Measurements from ENCODE around the gene DNAH5. TPM values are rescaled to one million over a fixed set of nuclear protein-coding genes. Genes with fewer than 3 reads are reported as not detected.

Gene DNAH5
- total and polyA plus RNA-seq, 8 donors: 0.50 to 12.5 (median 1.1) TPM; not detected in 1

GRCh38 chr5:13704396-13704795 is 240.1 kb downstream of the DNAH5 start:
- 39 to 51% (median 45%) methylated on average over 4 of the region's 4 CpGs for WGBS, 5 donors
- no peaks in the 10 kb centered on the region for H3K4me1 ChIP-seq
- no peak for TF ChIP-seq POLR2AphosphoS5 (IDR thresholded peaks at IDR 0.05)
- no peak for TF ChIP-seq CTCF (IDR thresholded peaks at IDR 0.05)
- TF ChIP-seq EP300 (IDR thresholded peaks at IDR 0.05): no peak
- no peak for TF ChIP-seq POLR2A (IDR thresholded peaks at IDR 0.05)
- no peaks in the 10 kb centered on the region for H3K27me3 ChIP-seq
- H3K4me3 ChIP-seq: no peak overlapping the region
- no peak overlapping the region for H3K27ac ChIP-seq
- DNase-seq: no peak
- H3K36me3 ChIP-seq: no peaks in the 10 kb centered on the region
- H3K9me3 ChIP-seq: peaks cover 0 to 7% (median 0%) of the 10 kb centered on the region in 4 donors
- intact Hi-C loops (cut with DNase I; ENCODE audit: low total_unique reads): no loop called here

- TF ChIP-seq POLR2AphosphoS5 (IDR thresholded peaks at IDR 0.05) (no peak), CTCF (IDR thresholded peaks at IDR 0.05) (no peak), EP300 (IDR thresholded peaks at IDR 0.05) (no peak), POLR2A (IDR thresholded peaks at IDR 0.05) (no peak)
- no peak overlapping the region for H3K27ac ChIP-seq
- WGBS, 5 donors: 48 to 73% (median 66%) methylated on average over 6 of the region's 6 CpGs
- intact Hi-C loops (cut with DNase I; ENCODE audit: low total_unique reads): no loop called here
- no peaks in the 10 kb centered on the region for H3K36me3 ChIP-seq
- peaks cover 0 to 9% (median 3%) of the 10 kb centered on the region in 4 donors for H3K9me3 ChIP-seq
- H3K4me1 ChIP-seq: no peaks in the 10 kb centered on the region
- no peak for DNase-seq
- H3K27me3 ChIP-seq: no peaks in the 10 kb centered on the region
- no peak overlapping the region for H3K4me3 ChIP-seq
Observed at GRCh38 chr5:13700626-13701025, 243.9 kb downstream of the DNAH5 start.

- WGBS, 5 donors: 66 to 75% (median 72%) methylated on average over 3 of the region's 3 CpGs
- no peaks in the 10 kb centered on the region for H3K27me3 ChIP-seq
- H3K4me3 ChIP-seq: no peak overlapping the region
- peaks cover 0 to 9% (median 3%) of the 10 kb centered on the region in 4 donors for H3K9me3 ChIP-seq
- no peaks in the 10 kb centered on the region for H3K36me3 ChIP-seq
- TF ChIP-seq CTCF (IDR thresholded peaks at IDR 0.05): no peak
- TF ChIP-seq POLR2A (IDR thresholded peaks at IDR 0.05): no peak
- no peak for TF ChIP-seq POLR2AphosphoS5 (IDR thresholded peaks at IDR 0.05)
- TF ChIP-seq EP300 (IDR thresholded peaks at IDR 0.05): no peak
- H3K4me1 ChIP-seq: no peaks in the 10 kb centered on the region
- intact Hi-C loops (cut with DNase I; ENCODE audit: low total_unique reads): no loop called here
- no peak overlapping the region for H3K27ac ChIP-seq
- no peak for DNase-seq
Observed at GRCh38 chr5:13698885-13699284, 245.6 kb downstream of the DNAH5 start.

- intact Hi-C loops (cut with DNase I; ENCODE audit: low total_unique reads): no loop called here
- TF ChIP-seq POLR2AphosphoS5 (IDR thresholded peaks at IDR 0.05) (no peak), EP300 (IDR thresholded peaks at IDR 0.05) (no peak), CTCF (IDR thresholded peaks at IDR 0.05) (no peak), POLR2A (IDR thresholded peaks at IDR 0.05) (no peak)
- Histone ChIP-seq H3K4me1 (no peaks in the 10 kb centered on the region), H3K36me3 (no peaks in the 10 kb centered on the region), H3K4me3 (no peak overlapping the region), H3K9me3 (peaks cover 0 to 9% (median 3%) of the 10 kb centered on the region in 4 donors), H3K27me3 (no peaks in the 10 kb centered on the region), H3K27ac (no peak overlapping the region)
- 54 to 65% (median 57%) methylated on average over 9 of the region's 9 CpGs for WGBS, 5 donors
- DNase-seq: no peak
Observed at GRCh38 chr5:13695076-13695712, 249.3 kb downstream of the DNAH5 start.

All from stomach (tissue), 9 donors.